Naive B cell (primary cell): ENCODE measurements around the gene LTBP3. TPM values are rescaled to one million over a fixed set of nuclear protein-coding genes. Genes with fewer than 3 reads are reported as not detected.

Experiments
- ATAC-seq, 2 donors: fragments of 150-1000 bp; cut with Tn5 transposase; 2 replicates each; pipeline ENCODE4 v1.10.0; 2021; ENCODE audit warnings: low read depth in 2 of 2, mild to moderate bottlenecking in 2 of 2, moderate library complexity in 2 of 2
- DNase-seq: peaks from one replicate; pipeline ENCODE4 v3.0.0; 2022
- H3K27ac Mint-ChIP-seq, 6 donors: one replicate each; pipeline ENCODE4 v1.8.0; 2020 to 2022; ENCODE audit warnings: mild to moderate bottlenecking in 6 of 6, mixed read lengths in 6 of 6, moderate library complexity in 5 of 6, inconsistent platforms in 2 of 6
- H3K27me3 Mint-ChIP-seq, 3 donors: one replicate each; pipeline ENCODE4 v1.8.0; 2021 to 2022; ENCODE audit warnings: mixed read lengths in 3 of 3, mild to moderate bottlenecking in 1 of 3
- H3K36me3 Mint-ChIP-seq, 2 donors: one replicate each; pipeline ENCODE4 v1.8.0; 2020 to 2022; ENCODE audit warnings: mixed read lengths in 2 of 2, inconsistent platforms in 1 of 2, mild to moderate bottlenecking in 1 of 2
- H3K4me1 Mint-ChIP-seq, 3 donors: one replicate each; pipeline ENCODE4 v1.8.0; 2020 to 2022; ENCODE audit warnings: mixed read lengths in 3 of 3, inconsistent platforms in 1 of 3, mild to moderate bottlenecking in 1 of 3, moderate library complexity in 1 of 3
- H3K4me3 Mint-ChIP-seq, 8 donors: one replicate each; pipeline ENCODE4 v1.8.0; 2020 to 2022; ENCODE audit warnings: mild to moderate bottlenecking in 8 of 8, mixed read lengths in 8 of 8, moderate library complexity in 8 of 8, inconsistent platforms in 2 of 8
- H3K9me3 Mint-ChIP-seq, 7 donors: one replicate each; pipeline ENCODE4 v1.8.0; 2020 to 2022; ENCODE audit warnings: mixed read lengths in 7 of 7, mild to moderate bottlenecking in 5 of 7, inconsistent platforms in 2 of 7, moderate library complexity in 1 of 7
- polyA plus RNA-seq, 6 donors: library from polyadenylated mRNA; unstranded; fragments of 300-500 nt; fragmentation: Illumina TruSeq; gene quantifications; one replicate each; pipeline ENCODE4 v1.2.3, GENCODE V29; 2021; ENCODE audit warnings: low read depth in 6 of 6

The LTBP3 gene
- polyA plus RNA-seq, 6 donors from 2014 or later: 12.5 to 40.5 (median 23.0) TPM

DNA sequence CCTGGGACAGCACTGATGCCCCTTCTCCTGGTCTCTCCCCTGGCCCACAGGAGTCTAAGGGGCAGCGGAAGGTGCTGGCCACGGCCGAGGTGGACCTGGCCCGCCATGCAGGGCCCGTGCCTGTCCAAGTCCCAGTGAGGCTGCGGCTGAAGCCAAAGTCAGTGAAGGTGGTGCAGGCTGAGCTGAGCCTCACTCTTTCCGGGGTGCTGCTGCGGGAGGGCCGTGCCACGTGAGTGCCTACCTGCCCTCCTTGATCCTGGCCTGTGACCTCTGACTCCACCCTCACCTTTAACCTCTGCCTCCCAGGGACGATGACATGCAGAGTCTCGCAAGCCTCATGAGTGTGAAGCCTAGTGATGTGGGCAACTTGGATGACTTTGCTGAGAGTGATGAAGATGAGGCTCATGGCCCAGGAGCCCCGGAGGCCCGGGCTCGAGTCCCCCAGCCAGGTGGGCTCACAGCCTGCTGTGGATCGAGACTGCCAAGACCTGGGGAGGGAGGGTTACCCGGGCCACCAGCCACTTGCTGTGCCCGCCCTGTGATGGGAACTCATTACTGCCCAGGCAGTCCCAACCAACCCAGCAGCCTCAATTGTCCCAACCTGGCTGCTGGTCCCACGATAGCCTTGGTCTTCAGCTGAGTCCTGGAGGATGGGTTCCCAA lies 22.0 kb upstream of the LTBP3 start:
- H3K4me1 Mint-ChIP-seq: peaks cover 34 to 45% (median 41%) of the 10 kb centered on the region in 3 donors
- H3K4me3 Mint-ChIP-seq: peak overlapping the region in 1 of 8 donors; percentile 47
- H3K36me3 Mint-ChIP-seq: peaks cover 0 to 6% of the 10 kb centered on the region in 2 donors
- H3K9me3 Mint-ChIP-seq: no peaks in the 10 kb centered on the region
- DNase-seq: no peak
- no peaks in the 10 kb centered on the region for H3K27me3 Mint-ChIP-seq
- peak overlapping the region in 3 of 6 donors; percentile 33 to 95 (median 57) for H3K27ac Mint-ChIP-seq
- no peak for ATAC-seq

DNA sequence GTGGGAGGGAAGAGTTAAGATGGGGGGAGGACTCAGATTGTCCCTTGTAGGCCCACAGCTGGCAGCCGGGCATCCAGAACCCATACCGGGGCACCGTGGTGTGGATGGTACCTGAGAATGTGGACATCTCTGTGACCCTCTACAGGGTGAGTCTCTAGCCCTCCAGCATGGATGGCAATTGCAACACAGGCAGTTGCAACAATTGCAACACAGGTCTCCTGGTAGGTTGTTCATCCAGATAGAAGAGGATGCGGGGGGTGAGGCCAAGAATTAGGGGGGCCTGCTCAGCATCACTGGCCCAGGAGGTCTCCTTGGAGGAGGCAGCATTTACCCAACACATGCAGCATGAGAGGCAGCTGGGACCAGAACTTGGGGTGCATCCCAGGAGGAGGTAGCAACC lies 21.1 kb upstream of the LTBP3 start:
- Mint-ChIP-seq H3K4me3 (no peak overlapping the region), H3K9me3 (no peaks in the 10 kb centered on the region), H3K4me1 (peaks cover 34 to 50% (median 47%) of the 10 kb centered on the region in 3 donors), H3K27ac (peak overlapping the region in 4 of 6 donors; percentile 19 to 99 (median 89)), H3K36me3 (peaks cover 0 to 6% of the 10 kb centered on the region in 2 donors), H3K27me3 (no peaks in the 10 kb centered on the region)
- DNase-seq (no peak), ATAC-seq (no peak)

DNA sequence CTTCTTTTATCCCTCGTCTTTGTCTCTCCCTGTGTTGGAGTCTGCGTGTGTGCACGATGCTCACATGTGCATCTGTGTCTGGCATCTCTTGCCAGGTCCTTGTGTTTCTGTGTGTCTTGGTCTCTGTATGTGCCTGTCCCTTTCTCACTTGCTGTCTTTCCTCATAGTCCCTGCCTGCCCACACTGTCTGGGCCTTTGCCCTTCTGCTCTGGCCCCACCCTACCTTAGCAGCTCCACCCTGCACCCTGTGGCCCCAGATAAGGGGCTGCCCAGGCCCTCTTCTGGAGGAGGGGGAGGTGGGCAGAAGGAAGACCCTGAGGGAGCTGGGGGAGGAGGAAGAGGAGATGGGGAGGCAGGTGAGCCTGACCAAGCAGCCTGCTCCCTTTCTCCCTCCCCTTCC lies 20.5 kb upstream of the LTBP3 start:
- Mint-ChIP-seq H3K4me1 (peaks cover 34 to 51% (median 49%) of the 10 kb centered on the region in 3 donors), H3K27ac (peak overlapping the region; percentile 95 to 99 (median 96)), H3K9me3 (no peaks in the 10 kb centered on the region), H3K36me3 (peaks cover 0 to 6% of the 10 kb centered on the region in 2 donors), H3K4me3 (peak overlapping the region; percentile 9 to 99 (median 78)), H3K27me3 (no peaks in the 10 kb centered on the region)
- DNase-seq (no peak), ATAC-seq (no peak)

DNA sequence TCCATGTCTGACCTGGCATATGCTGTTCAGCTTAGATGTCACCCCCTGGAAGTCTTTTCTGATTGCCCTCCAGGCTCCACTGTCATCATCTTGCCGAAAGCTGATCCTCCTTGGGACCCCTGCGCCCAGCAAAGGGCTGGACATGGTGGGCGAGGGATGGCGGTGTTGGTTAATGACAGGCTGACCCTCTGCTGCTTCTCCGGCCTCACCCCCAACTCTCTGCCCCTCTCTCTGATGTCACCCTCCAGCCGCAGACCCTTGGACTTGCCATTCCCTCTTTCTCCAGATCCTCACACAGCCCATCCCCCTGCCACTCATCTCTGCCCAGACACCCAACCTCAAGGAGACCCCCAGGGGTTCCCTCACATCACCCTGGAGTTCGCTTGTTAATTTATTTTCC lies 20.0 kb upstream of the LTBP3 start:
- no peaks in the 10 kb centered on the region for H3K27me3 Mint-ChIP-seq
- H3K27ac Mint-ChIP-seq: peak overlapping the region; percentile 95 to 99 (median 96)
- H3K4me3 Mint-ChIP-seq: peak overlapping the region in 7 of 8 donors; percentile 56 to 99 (median 93)
- DNase-seq (no peak), ATAC-seq (no peak)
- peaks cover 0 to 6% of the 10 kb centered on the region in 2 donors for H3K36me3 Mint-ChIP-seq
- no peaks in the 10 kb centered on the region for H3K9me3 Mint-ChIP-seq
- H3K4me1 Mint-ChIP-seq: peaks cover 32 to 53% (median 52%) of the 10 kb centered on the region in 3 donors

DNA sequence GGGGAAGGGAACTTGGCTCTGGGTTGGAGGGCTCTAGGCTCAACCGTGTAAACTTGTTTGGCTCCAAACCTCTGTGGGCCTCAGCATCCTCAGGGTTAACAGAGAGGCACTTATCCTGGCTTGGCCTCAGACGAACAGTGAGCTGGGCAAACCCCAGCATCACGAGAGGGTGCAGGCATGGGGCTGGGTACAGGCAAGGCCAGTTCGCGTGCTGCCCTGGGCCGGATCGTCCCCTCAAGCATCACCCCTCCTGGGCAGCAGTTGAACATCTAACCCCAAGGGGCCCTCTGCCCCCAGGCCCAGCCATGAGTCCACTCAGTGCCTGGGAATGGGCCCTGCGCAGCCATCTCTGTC lies 19.6 kb upstream of the LTBP3 start:
- no peak for ATAC-seq
- Mint-ChIP-seq H3K36me3 (peaks cover 0 to 6% of the 10 kb centered on the region in 2 donors), H3K4me3 (peak overlapping the region; percentile 56 to 99 (median 80)), H3K9me3 (no peaks in the 10 kb centered on the region), H3K4me1 (peaks cover 31 to 53% (median 51%) of the 10 kb centered on the region in 3 donors), H3K27me3 (no peaks in the 10 kb centered on the region), H3K27ac (peak overlapping the region; percentile 95 to 99 (median 96))
- DNase-seq: no peak

DNA sequence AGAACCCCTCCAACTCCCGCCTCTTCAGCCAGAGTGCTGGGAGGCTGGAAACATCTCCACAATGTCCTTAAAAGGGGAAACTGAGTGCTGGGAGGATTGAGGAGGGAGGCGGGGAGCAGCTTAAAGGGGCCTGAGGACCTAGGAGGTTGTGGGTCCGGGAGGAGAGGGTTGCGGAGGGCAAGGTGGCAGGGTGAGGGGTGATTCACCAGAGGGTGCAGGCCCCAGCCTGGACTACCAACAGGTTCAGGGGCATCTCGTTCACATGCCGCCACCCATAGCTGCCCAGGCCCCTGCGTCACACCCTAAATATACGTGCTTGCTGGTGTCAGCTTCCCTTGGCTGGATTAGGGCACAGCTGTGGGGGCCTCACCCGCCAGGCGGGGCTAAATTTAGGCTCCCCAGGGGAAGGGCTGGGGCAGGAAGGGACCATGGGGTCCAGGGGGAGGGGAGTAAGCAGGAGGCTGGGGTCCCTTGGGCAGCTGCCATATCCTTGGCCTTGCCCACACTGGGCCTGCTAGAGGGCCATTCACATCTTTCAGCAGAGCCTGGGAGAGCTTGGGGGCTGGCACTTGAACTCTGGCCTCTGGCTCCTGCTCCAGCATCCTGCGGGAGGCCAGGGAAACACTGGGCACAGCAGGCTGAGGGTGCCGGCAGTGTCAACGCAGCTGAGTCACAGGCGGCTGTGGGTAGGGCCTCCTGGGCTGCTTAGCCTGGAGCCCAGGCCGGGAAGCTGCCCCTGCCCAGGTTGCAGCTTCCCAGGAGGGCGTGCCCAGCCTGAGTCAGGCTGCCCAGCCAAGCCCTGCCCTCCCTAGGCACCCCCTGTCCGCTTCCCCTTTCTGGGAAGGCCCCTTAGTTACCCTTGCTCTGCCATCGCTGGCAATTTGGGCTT lies 19.0 kb upstream of the LTBP3 start:
- no peaks in the 10 kb centered on the region for H3K9me3 Mint-ChIP-seq
- peaks cover 0 to 6% of the 10 kb centered on the region in 2 donors for H3K36me3 Mint-ChIP-seq
- H3K27me3 Mint-ChIP-seq: no peaks in the 10 kb centered on the region
- H3K4me1 Mint-ChIP-seq: peaks cover 34 to 55% (median 55%) of the 10 kb centered on the region in 3 donors
- H3K4me3 Mint-ChIP-seq: peak overlapping the region; percentile 85 to 99 (median 93)
- ATAC-seq: peak; percentile 45 to 53
- H3K27ac Mint-ChIP-seq: peak overlapping the region; percentile 95 to 99 (median 99)
- peak; percentile 85 for DNase-seq

DNA sequence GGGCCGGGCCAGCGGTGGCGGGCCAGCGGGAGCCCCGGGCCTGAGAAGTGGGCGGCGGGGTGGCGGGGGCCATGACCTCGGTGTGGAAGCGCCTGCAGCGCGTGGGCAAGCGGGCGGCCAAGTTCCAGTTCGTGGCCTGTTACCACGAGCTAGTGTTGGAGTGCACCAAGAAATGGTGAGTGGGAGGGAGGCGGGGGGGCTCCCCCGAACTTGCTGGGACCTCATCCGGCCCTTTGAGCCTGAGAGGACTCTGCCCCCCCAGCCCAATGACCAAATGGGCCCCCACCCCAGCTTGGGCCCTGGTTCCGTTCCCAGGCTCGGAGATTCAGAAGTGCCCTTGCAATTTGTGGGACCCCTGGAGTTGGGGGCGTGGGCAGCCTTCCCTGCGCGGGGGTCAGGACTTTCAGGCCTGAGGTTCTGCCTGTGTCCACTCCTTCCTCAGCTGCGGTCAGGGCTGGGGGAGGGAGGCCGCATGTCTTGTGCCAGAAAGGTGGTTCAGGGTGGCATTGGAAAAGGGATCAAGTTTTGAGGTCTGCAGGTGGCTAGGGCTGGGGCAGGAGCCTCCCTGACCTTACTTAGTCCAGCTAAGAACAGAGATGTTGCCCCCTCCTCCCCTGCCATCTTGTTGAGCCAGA lies 18.2 kb upstream of the LTBP3 start:
- H3K27ac Mint-ChIP-seq: peak overlapping the region; percentile 95 to 99 (median 99)
- ATAC-seq (no peak), DNase-seq (no peak)
- peaks cover 41 to 62% (median 62%) of the 10 kb centered on the region in 3 donors for H3K4me1 Mint-ChIP-seq
- H3K4me3 Mint-ChIP-seq: peak overlapping the region; percentile 85 to 99 (median 93)
- peaks cover 0 to 6% of the 10 kb centered on the region in 2 donors for H3K36me3 Mint-ChIP-seq
- no peaks in the 10 kb centered on the region for H3K27me3 Mint-ChIP-seq
- H3K9me3 Mint-ChIP-seq: no peaks in the 10 kb centered on the region

DNA sequence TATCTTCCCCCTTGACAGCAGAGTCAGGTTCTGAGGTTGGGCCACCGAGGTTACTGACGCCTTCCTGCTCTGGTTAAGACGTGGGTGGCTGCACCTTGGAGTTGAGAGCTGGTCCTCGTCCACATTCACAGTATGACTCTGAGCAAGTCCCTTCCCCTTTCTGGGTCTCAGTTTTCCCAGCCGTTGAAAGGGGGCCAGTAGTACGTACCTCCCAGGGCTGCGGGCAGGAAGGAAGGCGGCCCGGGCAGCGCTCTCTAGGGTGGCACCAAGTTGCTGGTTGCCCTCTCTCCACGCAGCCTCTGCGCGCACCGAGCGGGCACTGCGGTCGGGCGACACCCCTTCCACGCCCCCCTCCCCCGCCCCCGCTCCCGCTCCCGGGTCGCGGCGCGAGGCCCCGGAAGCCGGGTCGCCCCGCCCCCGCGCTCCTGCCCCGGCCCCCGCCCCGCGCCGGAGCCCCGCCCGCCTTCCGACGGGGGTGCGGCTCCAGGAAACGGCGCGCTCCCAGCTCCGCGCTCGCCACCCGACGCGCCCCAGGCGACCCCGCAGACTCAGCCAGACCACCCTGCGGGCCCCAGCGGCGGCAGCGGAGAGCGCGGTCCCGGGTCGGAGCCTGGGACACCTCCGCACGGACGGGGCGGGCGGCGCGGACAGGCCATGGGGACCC lies 17.5 kb upstream of the LTBP3 start, which contains the start of gene EHBP1L1:
Gene EHBP1L1 (plus strand): TSS at position 486 of the 664 bp plus-strand sequence. CDS start 250 bp downstream, outside the sequence.
- Mint-ChIP-seq H3K27ac (peak within 1 kb of the TSS; percentile 95 to 100 (median 99)), H3K4me1 (peaks cover 46 to 67% (median 65%) of the 10 kb centered on the region in 3 donors), H3K27me3 (no peaks in the 10 kb centered on the region), H3K36me3 (peaks cover 0 to 2% of the 10 kb centered on the region in 2 donors), H3K4me3 (peak within 1 kb of the TSS; percentile 96 to 99 (median 97)), H3K9me3 (no peaks in the 10 kb centered on the region)
- peak; percentile 79 for DNase-seq
- ATAC-seq: peak; percentile 13 to 15

DNA sequence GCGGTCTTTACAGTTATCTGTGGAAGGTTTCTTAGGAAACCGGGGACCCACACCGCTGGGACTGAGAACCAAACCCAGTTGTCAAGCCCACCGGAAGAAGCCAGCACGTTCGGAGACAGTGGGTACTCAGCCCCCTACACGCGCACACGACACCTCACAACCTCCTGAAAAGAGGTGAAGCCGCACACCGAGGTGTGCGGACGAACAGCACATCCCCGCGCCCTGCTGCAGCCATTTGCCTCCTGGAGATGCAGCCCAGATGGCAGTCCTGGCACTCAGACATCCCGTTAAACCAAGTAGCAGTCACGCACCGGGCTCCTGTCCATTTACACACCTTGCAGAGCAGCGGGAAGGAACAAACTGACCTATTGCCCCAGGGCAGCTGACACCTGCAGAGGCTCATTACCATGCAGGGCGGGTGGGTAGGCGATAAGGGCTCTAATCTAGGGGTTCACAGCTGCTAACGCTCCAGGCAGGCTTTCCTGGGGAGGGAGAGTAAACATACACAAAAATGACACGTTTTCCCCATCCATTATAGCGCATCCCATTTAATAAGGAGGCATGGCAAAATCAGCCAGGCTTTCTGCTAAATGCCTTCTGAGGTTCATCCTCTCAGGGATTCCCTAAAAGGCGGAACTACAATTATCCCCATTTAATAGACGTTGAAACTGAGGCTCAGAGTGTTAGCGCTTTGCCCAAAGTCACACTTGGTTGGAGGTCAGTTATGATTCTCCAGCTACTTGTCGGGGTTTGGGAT lies 16.8 kb upstream of the LTBP3 start:
- no peak for DNase-seq
- H3K36me3 Mint-ChIP-seq: no peaks in the 10 kb centered on the region
- no peak for ATAC-seq
- H3K9me3 Mint-ChIP-seq: no peaks in the 10 kb centered on the region
- H3K4me1 Mint-ChIP-seq: peaks cover 51 to 74% (median 71%) of the 10 kb centered on the region in 3 donors
- H3K27me3 Mint-ChIP-seq: no peaks in the 10 kb centered on the region
- peak overlapping the region; percentile 96 to 99 (median 97) for H3K4me3 Mint-ChIP-seq
- H3K27ac Mint-ChIP-seq: peak overlapping the region; percentile 95 to 100 (median 98)

DNA sequence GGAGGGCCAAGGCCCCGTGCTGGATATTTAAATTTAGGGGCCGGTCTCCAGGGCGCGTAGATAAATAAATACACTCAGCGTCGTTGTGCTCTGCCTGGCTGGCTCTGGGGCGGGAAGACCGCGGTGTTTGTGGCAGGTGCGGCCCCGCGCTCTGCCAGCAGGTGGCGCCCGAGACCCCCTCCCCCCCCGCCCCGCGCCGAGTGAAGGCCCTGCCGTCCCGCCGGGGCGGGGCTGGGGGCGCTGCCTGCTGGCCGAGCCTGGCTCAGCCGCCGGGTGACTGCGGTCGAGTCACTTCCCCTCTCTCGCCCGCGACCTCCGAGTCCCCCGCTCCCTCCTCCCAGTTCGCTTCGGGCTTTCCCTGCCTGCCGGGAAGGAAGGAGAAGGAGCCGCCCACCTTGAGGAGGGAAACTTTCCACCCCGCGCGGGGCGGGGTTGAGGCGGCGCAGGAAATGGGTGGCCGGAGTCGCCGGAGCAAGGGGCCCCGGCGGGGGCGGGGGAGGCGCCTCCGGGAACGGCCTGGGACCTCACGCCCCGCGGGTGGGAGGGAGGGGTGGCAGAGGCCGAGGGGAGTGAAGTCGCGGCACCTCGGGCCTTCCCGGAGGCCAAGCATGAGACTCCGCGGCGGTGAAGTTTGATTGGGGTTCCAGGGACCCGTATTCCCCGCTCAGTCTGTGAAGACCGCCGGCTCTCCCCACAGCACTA lies 16.1 kb upstream of the LTBP3 start:
- Mint-ChIP-seq H3K4me1 (peaks cover 57 to 81% (median 75%) of the 10 kb centered on the region in 3 donors), H3K27me3 (no peaks in the 10 kb centered on the region), H3K27ac (peak overlapping the region; percentile 95 to 100 (median 99)), H3K9me3 (no peaks in the 10 kb centered on the region), H3K4me3 (peak overlapping the region; percentile 96 to 99 (median 97)), H3K36me3 (no peaks in the 10 kb centered on the region)
- ATAC-seq (peak; percentile 31), DNase-seq (peak; percentile 90)

DNA sequence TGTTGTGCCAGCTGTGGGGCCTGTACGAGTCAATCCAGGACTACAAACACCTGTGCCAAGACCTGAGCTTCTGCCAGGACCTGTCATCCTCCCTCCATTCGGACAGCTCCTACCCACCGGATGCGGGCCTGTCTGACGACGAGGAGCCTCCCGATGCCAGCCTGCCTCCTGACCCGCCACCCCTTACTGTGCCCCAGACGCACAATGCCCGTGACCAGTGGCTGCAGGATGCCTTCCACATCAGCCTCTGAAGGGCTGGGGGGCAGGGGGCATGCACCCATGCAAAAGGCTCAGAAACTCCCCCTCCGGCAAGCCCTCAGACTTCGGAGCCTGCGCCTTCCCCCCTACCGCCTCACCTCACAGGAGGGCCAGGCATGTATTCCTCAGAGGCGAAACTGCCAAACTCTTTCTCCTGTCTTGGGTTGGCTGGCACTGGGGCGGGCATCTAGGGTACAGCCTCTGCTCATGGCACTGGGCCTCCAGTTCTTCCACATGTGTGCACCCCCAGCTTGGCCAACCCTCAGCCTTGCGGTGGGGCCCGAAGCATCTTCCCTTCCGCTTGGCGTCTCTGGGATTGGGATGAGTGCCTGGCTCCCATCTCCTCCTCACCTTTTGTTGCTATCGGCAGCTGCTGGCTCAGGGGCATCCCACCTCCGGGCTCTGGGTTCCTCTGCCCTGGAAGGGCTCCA lies 15.4 kb upstream of the LTBP3 start:
- Mint-ChIP-seq H3K27ac (peak overlapping the region; percentile 95 to 100 (median 99)), H3K27me3 (no peaks in the 10 kb centered on the region), H3K36me3 (no peaks in the 10 kb centered on the region), H3K9me3 (no peaks in the 10 kb centered on the region), H3K4me1 (peaks cover 62 to 85% (median 75%) of the 10 kb centered on the region in 3 donors), H3K4me3 (peak overlapping the region; percentile 92 to 99 (median 96))
- DNase-seq (no peak), ATAC-seq (no peak)
